HL-60 (cell line): Measurements from ENCODE around the gene ADCK1.

Experiments used
- CTCF ChIP-seq: IDR thresholded peaks from one replicate; pipeline ENCODE4 v1.5.1; 2011; ENCODE audit warnings: low read length, control low read depth, inconsistent platforms; ENCODE audit not compliant: insufficient read depth
- GABPA ChIP-seq: IDR thresholded peaks from 2 replicates; pipeline ENCODE4 v1.6.1; 2012; ENCODE audit warnings: low read depth
- POLR2AphosphoS5 ChIP-seq: IDR thresholded peaks from 2 replicates; pipeline ENCODE4 v1.6.1; 2012; ENCODE audit warnings: low read depth
- TF ChIP-seq, protein P1 (sequence below): IDR thresholded peaks from 2 replicates; pipeline ENCODE4 v1.6.1; 2012; ENCODE audit warnings: low read depth; ENCODE audit not compliant: insufficient replicate concordance

DNA sequence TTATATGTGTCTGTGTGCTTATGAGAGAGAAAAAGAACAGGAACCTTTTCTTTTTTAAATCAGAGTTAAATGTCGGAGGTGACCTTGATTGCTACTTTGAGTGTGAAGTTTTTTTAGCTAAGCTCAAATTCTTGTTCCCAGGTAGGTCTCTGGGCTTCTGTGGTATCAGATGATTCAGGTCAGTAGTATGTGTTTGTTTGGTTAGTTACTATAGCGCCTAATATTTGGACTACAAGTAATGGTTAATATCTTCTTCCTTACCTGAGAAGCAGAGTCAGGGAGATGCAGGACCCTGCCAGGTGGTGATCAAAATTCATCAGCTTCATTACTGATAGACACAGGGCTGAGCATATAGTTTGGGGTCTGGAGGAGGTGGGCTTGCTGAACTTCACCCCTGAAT, 30.8 kb downstream of the ADCK1 start:
- TF ChIP-seq CTCF: no peak
- TF ChIP-seq POLR2AphosphoS5: no peak
- TF ChIP-seq, protein P1, sequence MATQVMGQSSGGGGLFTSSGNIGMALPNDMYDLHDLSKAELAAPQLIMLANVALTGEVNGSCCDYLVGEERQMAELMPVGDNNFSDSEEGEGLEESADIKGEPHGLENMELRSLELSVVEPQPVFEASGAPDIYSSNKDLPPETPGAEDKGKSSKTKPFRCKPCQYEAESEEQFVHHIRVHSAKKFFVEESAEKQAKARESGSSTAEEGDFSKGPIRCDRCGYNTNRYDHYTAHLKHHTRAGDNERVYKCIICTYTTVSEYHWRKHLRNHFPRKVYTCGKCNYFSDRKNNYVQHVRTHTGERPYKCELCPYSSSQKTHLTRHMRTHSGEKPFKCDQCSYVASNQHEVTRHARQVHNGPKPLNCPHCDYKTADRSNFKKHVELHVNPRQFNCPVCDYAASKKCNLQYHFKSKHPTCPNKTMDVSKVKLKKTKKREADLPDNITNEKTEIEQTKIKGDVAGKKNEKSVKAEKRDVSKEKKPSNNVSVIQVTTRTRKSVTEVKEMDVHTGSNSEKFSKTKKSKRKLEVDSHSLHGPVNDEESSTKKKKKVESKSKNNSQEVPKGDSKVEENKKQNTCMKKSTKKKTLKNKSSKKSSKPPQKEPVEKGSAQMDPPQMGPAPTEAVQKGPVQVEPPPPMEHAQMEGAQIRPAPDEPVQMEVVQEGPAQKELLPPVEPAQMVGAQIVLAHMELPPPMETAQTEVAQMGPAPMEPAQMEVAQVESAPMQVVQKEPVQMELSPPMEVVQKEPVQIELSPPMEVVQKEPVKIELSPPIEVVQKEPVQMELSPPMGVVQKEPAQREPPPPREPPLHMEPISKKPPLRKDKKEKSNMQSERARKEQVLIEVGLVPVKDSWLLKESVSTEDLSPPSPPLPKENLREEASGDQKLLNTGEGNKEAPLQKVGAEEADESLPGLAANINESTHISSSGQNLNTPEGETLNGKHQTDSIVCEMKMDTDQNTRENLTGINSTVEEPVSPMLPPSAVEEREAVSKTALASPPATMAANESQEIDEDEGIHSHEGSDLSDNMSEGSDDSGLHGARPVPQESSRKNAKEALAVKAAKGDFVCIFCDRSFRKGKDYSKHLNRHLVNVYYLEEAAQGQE: no peak
- TF ChIP-seq GABPA: no peak
